Activated B cell treated with CpG ODN at 0.5 μM for 24 hours (primary cell): Measurements from ENCODE around the gene AHDC1. TPM values are rescaled to one million over a fixed set of nuclear protein-coding genes. Genes with fewer than 3 reads are reported as not detected.

Experiments
- ATAC-seq: fragments of 200-7000 bp; cut with Tn5 transposase; one replicate; pipeline ENCODE4 v1.10.0; 2021; ENCODE audit warnings: low read depth, mild to moderate bottlenecking, moderate library complexity
- CTCF ChIA-PET: fragments of 350-600 bp; sonication (Branson Sonifier 250); formaldehyde crosslinking; loops from one replicate; lab custom pipeline; 2021; ENCODE audit warnings: antibody characterized with exemption; lab: Charles Lee
- POLR2A ChIA-PET: fragments of 350-600 bp; sonication (Branson Sonifier 250); formaldehyde crosslinking; loops from one replicate; lab custom pipeline; 2021; ENCODE audit warnings: antibody characterized with exemption; lab: Charles Lee
- DNase-seq: peaks from one replicate; pipeline ENCODE4 v3.0.0; 2022
- H3K27ac Mint-ChIP-seq: one replicate; pipeline ENCODE4 v1.8.0; 2020; ENCODE audit warnings: mixed read lengths
- H3K27me3 Mint-ChIP-seq: one replicate; pipeline ENCODE4 v1.8.0; 2021; ENCODE audit warnings: mixed read lengths
- H3K36me3 Mint-ChIP-seq: one replicate; pipeline ENCODE4 v1.8.0; 2021; ENCODE audit warnings: low read depth, mixed read lengths
- H3K4me1 Mint-ChIP-seq: one replicate; pipeline ENCODE4 v1.8.0; 2021; ENCODE audit warnings: mixed read lengths
- H3K4me3 Mint-ChIP-seq: one replicate; pipeline ENCODE4 v1.8.0; 2020; ENCODE audit warnings: mild to moderate bottlenecking, mixed read lengths
- H3K9me3 Mint-ChIP-seq: one replicate; pipeline ENCODE4 v1.8.0; 2020; ENCODE audit warnings: mixed read lengths
- intact Hi-C: fragments of 100-400 bp; cut with micrococcal nuclease; formaldehyde crosslinking; loops from one replicate; pipeline ENCODE4 v1.15.1; 2024
- total RNA-seq: library from RNA; stranded (reverse); gene quantifications from 2 replicates; pipeline ENCODE4 v1.2.3, GENCODE V29; 2022
- TF ChIP-seq, protein P1 (sequence below): fragments of 200-600 bp; IDR thresholded peaks from one replicate; pipeline ENCODE4 v1.8.0; 2022; ENCODE audit warnings: antibody characterized with exemption, mild to moderate bottlenecking

The AHDC1 gene
- total RNA-seq, 1 donor from 2014 or later = 22.4 TPM

DNA sequence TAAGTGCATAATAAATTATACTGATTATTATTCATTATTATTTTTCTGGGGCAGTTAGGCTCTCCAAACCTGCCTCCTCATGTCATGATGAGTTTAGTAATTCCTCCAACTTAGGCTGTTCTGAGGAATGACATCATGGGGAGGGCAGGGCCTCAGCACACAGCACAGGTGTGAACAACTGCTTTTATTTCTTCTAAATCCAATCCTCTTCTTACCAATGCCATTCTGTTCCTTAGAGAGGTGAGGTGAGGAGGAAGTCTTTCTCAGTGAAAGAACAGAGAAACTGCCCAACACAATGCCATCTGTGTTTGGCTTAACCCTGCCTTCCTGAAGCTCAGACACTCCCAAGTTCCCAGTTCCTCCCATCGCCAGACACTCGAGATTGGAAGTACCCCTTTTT lies 68.6 kb downstream of the AHDC1 start:
- Mint-ChIP-seq H3K4me3 (no peak overlapping the region), H3K27me3 (no peaks in the 10 kb centered on the region), H3K4me1 (no peaks in the 10 kb centered on the region), H3K36me3 (peaks cover 16% of the 10 kb centered on the region), H3K9me3 (no peaks in the 10 kb centered on the region), H3K27ac (peak overlapping the region; percentile 63)
- TF ChIP-seq, protein P1, sequence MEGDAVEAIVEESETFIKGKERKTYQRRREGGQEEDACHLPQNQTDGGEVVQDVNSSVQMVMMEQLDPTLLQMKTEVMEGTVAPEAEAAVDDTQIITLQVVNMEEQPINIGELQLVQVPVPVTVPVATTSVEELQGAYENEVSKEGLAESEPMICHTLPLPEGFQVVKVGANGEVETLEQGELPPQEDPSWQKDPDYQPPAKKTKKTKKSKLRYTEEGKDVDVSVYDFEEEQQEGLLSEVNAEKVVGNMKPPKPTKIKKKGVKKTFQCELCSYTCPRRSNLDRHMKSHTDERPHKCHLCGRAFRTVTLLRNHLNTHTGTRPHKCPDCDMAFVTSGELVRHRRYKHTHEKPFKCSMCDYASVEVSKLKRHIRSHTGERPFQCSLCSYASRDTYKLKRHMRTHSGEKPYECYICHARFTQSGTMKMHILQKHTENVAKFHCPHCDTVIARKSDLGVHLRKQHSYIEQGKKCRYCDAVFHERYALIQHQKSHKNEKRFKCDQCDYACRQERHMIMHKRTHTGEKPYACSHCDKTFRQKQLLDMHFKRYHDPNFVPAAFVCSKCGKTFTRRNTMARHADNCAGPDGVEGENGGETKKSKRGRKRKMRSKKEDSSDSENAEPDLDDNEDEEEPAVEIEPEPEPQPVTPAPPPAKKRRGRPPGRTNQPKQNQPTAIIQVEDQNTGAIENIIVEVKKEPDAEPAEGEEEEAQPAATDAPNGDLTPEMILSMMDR = no peak
- no peak for DNase-seq
- ATAC-seq = no peak
- ChIA-PET CTCF (interaction anchor here (1.4 kb wide), 1 partner anchor 23 kb away, joined by 3 read pairs; no protein-coding TSS in a partner anchor), POLR2A (no interaction called here)
- intact Hi-C loops = no loop called here

DNA sequence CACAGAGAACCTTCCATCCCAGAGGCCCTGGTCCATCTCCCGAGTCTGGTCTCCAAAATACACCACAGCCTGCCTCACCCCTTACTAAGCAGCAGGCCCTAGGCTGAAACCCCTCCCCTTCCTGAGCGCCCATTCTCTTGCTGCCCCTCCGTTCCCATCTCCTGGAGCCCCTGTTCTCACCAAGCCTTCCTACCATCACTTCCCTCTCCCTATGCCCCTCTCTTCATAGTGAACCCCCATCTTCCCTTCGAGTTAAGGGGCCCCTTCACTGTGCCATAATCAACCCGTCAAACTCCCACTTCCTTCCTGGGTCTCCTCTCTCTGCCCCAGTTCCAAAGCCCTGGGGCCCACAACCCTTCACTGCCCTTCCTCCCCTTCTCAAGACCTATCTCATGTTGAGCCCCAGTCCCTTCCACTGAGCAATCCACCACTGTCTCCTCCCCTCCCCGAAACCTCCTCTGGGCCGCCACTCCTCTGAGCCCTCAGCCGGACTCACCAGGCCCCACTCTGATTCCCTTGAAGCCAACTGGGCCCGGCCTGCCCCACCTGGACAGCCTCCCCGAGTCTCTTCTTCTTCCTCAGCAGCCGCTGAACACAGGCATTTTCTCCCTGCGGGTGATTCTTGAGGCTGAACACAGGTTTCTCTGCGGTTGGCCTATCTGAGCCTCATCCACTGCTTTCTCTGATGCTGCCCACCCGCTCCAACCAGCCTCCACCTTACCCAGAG lies 71.8 kb downstream of the AHDC1 start:
- CTCF ChIA-PET = no interaction called here
- TF ChIP-seq, protein P1 = no peak
- ATAC-seq = no peak
- no peak overlapping the region for H3K4me3 Mint-ChIP-seq
- intact Hi-C loops = no loop called here
- no peaks in the 10 kb centered on the region for H3K27me3 Mint-ChIP-seq
- H3K9me3 Mint-ChIP-seq = no peaks in the 10 kb centered on the region
- H3K36me3 Mint-ChIP-seq = peaks cover 14% of the 10 kb centered on the region
- peaks cover 19% of the 10 kb centered on the region for H3K4me1 Mint-ChIP-seq
- H3K27ac Mint-ChIP-seq = no peak overlapping the region
- POLR2A ChIA-PET = interaction anchor here (1.0 kb wide), 1 partner anchor 129 kb away, joined by 5 read pairs; no protein-coding TSS in a partner anchor
- DNase-seq = no peak

DNA sequence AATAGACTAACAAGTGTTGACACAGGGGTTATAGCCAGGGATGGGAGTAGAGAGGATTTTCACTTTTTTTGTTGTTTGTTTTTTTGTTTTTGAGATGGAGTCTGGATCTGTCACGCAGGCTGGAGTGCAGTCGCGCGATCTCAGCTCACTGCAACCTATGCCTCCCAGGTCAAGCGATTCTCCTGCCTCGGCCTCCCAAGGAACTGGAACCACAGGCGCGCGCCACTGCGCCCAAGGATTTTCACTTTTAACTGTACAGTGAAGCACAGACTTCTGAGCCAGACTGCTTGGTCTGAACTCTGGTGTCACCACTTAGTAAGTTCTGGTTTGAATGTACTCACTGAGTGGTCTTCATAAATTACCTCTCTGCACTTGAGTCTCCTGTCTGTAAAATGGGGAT lies 73.8 kb downstream of the AHDC1 start:
- H3K27ac Mint-ChIP-seq = no peak overlapping the region
- POLR2A ChIA-PET = interaction anchor here (1.6 kb wide), 1 partner anchor 40 kb away, joined by 3 read pairs; the partner anchor contains the start of gene WASF2

DNA sequence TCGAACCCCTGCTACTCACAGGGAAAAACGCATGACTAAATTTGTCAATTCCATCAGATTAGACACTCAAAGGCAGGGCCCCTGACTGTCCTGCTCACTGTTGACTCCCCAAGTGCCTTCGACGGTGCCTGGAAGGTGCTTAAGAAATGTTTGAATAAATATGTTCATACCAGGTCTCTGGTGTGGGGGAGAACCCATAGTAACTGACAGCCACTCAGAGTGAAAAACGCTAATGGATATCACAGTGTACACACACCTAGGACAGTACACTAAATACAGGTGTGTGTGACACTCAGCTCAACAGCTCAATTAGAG lies 74.3 kb downstream of the AHDC1 start:
- no peak for ATAC-seq
- Mint-ChIP-seq H3K4me3 (peak overlapping the region; percentile 59), H3K36me3 (peaks cover 10% of the 10 kb centered on the region), H3K4me1 (peaks cover 42% of the 10 kb centered on the region), H3K9me3 (no peaks in the 10 kb centered on the region), H3K27me3 (no peaks in the 10 kb centered on the region), H3K27ac (peak overlapping the region; percentile 65)
- no peak for DNase-seq
- ChIA-PET POLR2A (interaction anchor here (1.6 kb wide), 1 partner anchor 39 kb away, joined by 3 read pairs; the partner anchor contains the start of gene WASF2), CTCF (no interaction called here)
- TF ChIP-seq, protein P1 = no peak
- intact Hi-C loops = loop anchor here (2.0 to 5.0 kb wide), 2 partner anchors 52 to 73 kb away; no protein-coding TSS in a partner anchor

More for the DNA sequence above, 73.8 kb downstream of the AHDC1 start:
- intact Hi-C loops = no loop called here
- Mint-ChIP-seq H3K36me3 (peaks cover 10% of the 10 kb centered on the region), H3K4me1 (peaks cover 38% of the 10 kb centered on the region), H3K27me3 (no peaks in the 10 kb centered on the region), H3K4me3 (no peak overlapping the region), H3K9me3 (no peaks in the 10 kb centered on the region)
- ATAC-seq (no peak), DNase-seq (no peak)
- CTCF ChIA-PET = no interaction called here
- TF ChIP-seq, protein P1 = no peak
